B cell (primary cell): ENCODE data around the gene UBALD2. TPM values are rescaled to one million over a fixed set of nuclear protein-coding genes. Genes with fewer than 3 reads are reported as not detected.

Source experiments
- ATAC-seq: fragments of 200-7000 bp; cut with Tn5 transposase; one replicate; pipeline ENCODE4 v1.10.0; 2021; ENCODE audit warnings: low read depth, mild to moderate bottlenecking, moderate number of reproducible peaks, moderate library complexity
- CTCF ChIA-PET: fragments of 350-600 bp; sonication (Branson Sonifier 250); formaldehyde crosslinking; loops from one replicate; lab custom pipeline; 2021; ENCODE audit warnings: antibody characterized with exemption, inconsistent platforms; lab: Charles Lee
- POLR2A ChIA-PET: fragments of 350-600 bp; sonication (Branson Sonifier 250); formaldehyde crosslinking; loops from one replicate; lab custom pipeline; 2021; ENCODE audit warnings: antibody characterized with exemption; lab: Charles Lee
- DNase-seq: peaks from one replicate; pipeline ENCODE4 v3.0.0; 2013
- H2AFZ ChIP-seq: 2 replicates; pipeline ENCODE4 v1.6.1; 2012; ENCODE audit warnings: mild to moderate bottlenecking, low read depth, low read length; ENCODE audit not compliant: insufficient read depth, poor library complexity, severe bottlenecking
- H3K27ac ChIP-seq, 2 donors: 1 replicate in 1 of 2; 2 replicates in 1 of 2; pipeline ENCODE4 v1.5.1; 2012 to 2013; ENCODE audit warnings: low read length in 2 of 2, mild to moderate bottlenecking in 2 of 2, moderate library complexity in 1 of 2
- H3K27me3 ChIP-seq, 4 experiments: fragments of 200-600 bp in 1 of 4; sonication (generic) in 1 of 4; replicated peaks in 1 of 4; 1 replicate in 2 of 4; 2 replicates in 2 of 4; pipeline versions ENCODE4 v1.6.1 to v1.7.0; 2013 to 2016; ENCODE audit warnings: low read length in 3 of 4, mild to moderate bottlenecking in 2 of 4, mixed read lengths in 1 of 4, moderate library complexity in 1 of 4; ENCODE audit not compliant: insufficient read depth in 4 of 4, control insufficient read depth in 3 of 4; ENCODE audit errors: control extremely low read depth in 1 of 4
- H3K36me3 ChIP-seq, 2 experiments: replicated peaks in 1 of 2; 1 replicate in 1 of 2; 2 replicates in 1 of 2; pipeline versions ENCODE4 v1.6.1 to v1.7.1; 2013; ENCODE audit warnings: low read length in 1 of 2; ENCODE audit not compliant: insufficient read depth in 2 of 2, control insufficient read depth in 1 of 2; ENCODE audit errors: control extremely low read depth in 1 of 2, extremely low read depth in 1 of 2
- H3K4me1 ChIP-seq, 2 donors: fragments of 200-600 bp in 1 of 2; sonication (generic) in 1 of 2; 1 replicate in 1 of 2; 2 replicates in 1 of 2; pipeline versions ENCODE4 v1.5.1 to v1.6.1; 2013 to 2017; ENCODE audit warnings: low read length in 2 of 2; ENCODE audit not compliant: control insufficient read depth in 2 of 2, insufficient read depth in 2 of 2
- H3K4me2 ChIP-seq: replicated peaks from 2 replicates; pipeline ENCODE3; 2012; ENCODE audit warnings: mild to moderate bottlenecking, low read depth, low read length; ENCODE audit not compliant: poor library complexity, severe bottlenecking
- H3K4me3 ChIP-seq, 5 experiments: fragments of 200-600 bp in 1 of 5; sonication (generic) in 1 of 5; 1 replicate in 3 of 5; 2 replicates in 2 of 5; pipeline versions ENCODE4 v1.5.1 to v1.7.0; 2011 to 2016; ENCODE audit warnings: low read length in 4 of 5, mild to moderate bottlenecking in 4 of 5, low read depth in 2 of 5, control low read depth in 1 of 5, moderate library complexity in 1 of 5; ENCODE audit not compliant: insufficient read depth in 1 of 5; ENCODE audit errors: control extremely low read depth in 1 of 5, extremely low read depth in 1 of 5
- H3K79me2 ChIP-seq: fragments of 200-600 bp; sonication (generic); one replicate; pipeline ENCODE4 v1.6.0; 2016; ENCODE audit warnings: low read length; ENCODE audit not compliant: control insufficient read depth, insufficient read depth
- H3K9ac ChIP-seq: fragments of 200-600 bp; sonication (generic); 2 replicates; pipeline ENCODE4 v1.6.1; 2017; ENCODE audit warnings: mild to moderate bottlenecking, low read length, moderate library complexity
- H3K9me3 ChIP-seq, 3 donors: one replicate each; pipeline versions ENCODE4 v1.6.1 to v1.7.1; 2013; ENCODE audit warnings: low read length in 2 of 3; ENCODE audit not compliant: control insufficient read depth in 2 of 3, insufficient read depth in 1 of 3; ENCODE audit errors: control extremely low read depth in 1 of 3
- H4K20me1 ChIP-seq: 2 replicates; pipeline ENCODE4 v1.6.0; 2012; ENCODE audit warnings: mild to moderate bottlenecking, low read length; ENCODE audit not compliant: insufficient read depth, control insufficient read depth, poor library complexity, severe bottlenecking
- H3K27ac Mint-ChIP-seq: one replicate; pipeline ENCODE4 v1.8.0; 2021; ENCODE audit warnings: mixed read lengths
- H3K27me3 Mint-ChIP-seq: one replicate; pipeline ENCODE4 v1.8.0; 2021; ENCODE audit warnings: mixed read lengths
- H3K4me1 Mint-ChIP-seq: one replicate; pipeline ENCODE4 v1.8.0; 2021; ENCODE audit warnings: mixed read lengths
- H3K4me3 Mint-ChIP-seq: one replicate; pipeline ENCODE4 v1.8.0; 2021; ENCODE audit warnings: mixed read lengths
- H3K9me3 Mint-ChIP-seq: one replicate; pipeline ENCODE4 v1.8.0; 2022; ENCODE audit warnings: mixed read lengths; ENCODE audit not compliant: insufficient read depth
- EZH2 ChIP-seq: IDR thresholded peaks from 2 replicates; pipeline ENCODE4 v1.6.1; 2012; ENCODE audit warnings: borderline replicate concordance, low read depth, mild to moderate bottlenecking, moderate library complexity, low read length; ENCODE audit not compliant: insufficient read depth, poor library complexity, severe bottlenecking
- WGBS: methylation state at CpG from one replicate; pipeline ENCODE4 v1.1.5; 2013; ENCODE audit warnings: missing lambda C conversion rate; ENCODE audit not compliant: insufficient coverage; 5-methylcytosine and 5-hydroxymethylcytosine counted together
- intact Hi-C: fragments of 100-400 bp; cut with micrococcal nuclease; formaldehyde crosslinking; loops from one replicate; pipeline ENCODE4 v1.10.0; 2022
- polyA plus RNA-seq: library from polyadenylated mRNA; depleted of rRNA; stranded (reverse); fragments of >200 nt; gene quantifications from 2 replicates; pipeline ENCODE4 v1.2.3, GENCODE V29; 2012
- total RNA-seq, 2 donors: library from RNA; stranded (reverse); fragments of 120-200 nt in 1 of 2; gene quantifications; 1 replicate in 1 of 2; 2 replicates in 1 of 2; pipeline versions ENCODE4 v1.2.3 to v1.2.4, GENCODE V29; 2013 to 2022
- TF ChIP-seq, protein P1 (sequence below): fragments of 200-600 bp; IDR thresholded peaks from one replicate; pipeline ENCODE4 v1.8.0; 2022; ENCODE audit warnings: antibody characterized with exemption, mild to moderate bottlenecking

The UBALD2 gene
- total and polyA plus RNA-seq, 2 donors (not counting 1 experiment from before 2014, with no cell fraction given): 78.9 to 155 TPM

DNA sequence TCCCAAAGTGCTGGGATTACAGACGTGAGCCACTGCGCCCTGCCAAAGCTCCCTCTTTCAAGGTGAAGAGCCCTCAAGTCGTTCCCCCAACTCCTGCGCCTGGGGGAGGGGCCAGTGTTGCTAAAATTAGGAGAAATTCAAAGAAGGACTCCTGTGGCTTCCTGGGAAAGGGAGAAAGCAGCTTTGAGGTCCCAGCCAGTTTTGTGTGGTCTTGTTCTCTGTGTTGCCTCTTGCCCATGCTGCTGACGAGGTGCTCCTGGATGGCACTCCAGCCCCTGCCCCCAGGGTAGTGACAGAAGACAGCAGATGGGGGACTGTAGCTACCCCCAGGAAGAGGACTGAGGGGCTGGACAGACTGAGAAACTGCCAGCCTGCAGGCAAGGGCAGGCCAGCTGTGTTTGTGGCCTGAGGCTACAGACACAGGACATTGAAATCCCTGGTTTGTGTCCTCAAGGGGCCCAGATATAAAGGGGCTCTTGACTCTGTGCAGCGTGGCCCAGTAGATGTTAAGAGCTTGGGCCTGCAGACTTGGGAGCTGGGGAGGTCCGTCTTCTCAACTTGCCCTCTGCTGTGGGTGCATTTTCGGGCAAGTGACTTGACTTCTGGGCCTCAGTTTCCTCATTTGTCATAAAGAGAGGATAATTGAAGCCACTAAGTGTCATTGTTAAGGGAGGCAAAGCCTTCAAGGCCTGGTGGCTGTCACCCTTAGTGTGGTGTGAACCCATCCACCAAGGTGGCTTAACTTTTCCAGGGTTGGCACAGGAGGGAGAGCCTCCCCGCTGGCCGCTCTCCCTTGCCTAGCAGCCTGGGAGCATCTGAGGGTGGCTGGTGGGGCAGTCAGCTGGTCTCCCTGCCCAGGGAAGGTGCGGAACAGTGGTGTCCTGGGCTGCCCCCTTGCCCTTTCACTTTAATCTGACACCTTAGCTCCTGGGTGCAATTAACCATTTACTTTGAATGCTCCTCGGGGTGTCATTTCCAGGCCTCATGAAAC lies 4.1 kb downstream of the UBALD2 start:
- CTCF ChIA-PET: interaction anchor here (0.6 to 16.7 kb wide), 6 partner anchors 10 to 146 kb away, joined by 3 to 435 read pairs (median 14); no protein-coding TSS in a partner anchor

More for the DNA sequence above, 4.1 kb downstream of the UBALD2 start:
- no peaks in the 10 kb centered on the region for H3K9me3 Mint-ChIP-seq
- DNase-seq: peak; percentile 42
- H3K4me3 ChIP-seq: no peak overlapping the region
- peaks cover 14% of the 10 kb centered on the region for H4K20me1 ChIP-seq
- H3K36me3 ChIP-seq: peaks cover 2 to 16% of the 10 kb centered on the region in 2 experiments
- H3K9ac ChIP-seq: peak overlapping the region; percentile 49
- H3K4me3 Mint-ChIP-seq: peak overlapping the region; percentile 68
- peaks cover 0 to 5% (median 0%) of the 10 kb centered on the region in 3 donors for H3K9me3 ChIP-seq
- no peaks in the 10 kb centered on the region for H3K27me3 Mint-ChIP-seq
- H3K27me3 ChIP-seq: no peaks in the 10 kb centered on the region
- H3K27ac ChIP-seq: peak overlapping the region; percentile 77 to 94
- TF ChIP-seq EZH2: no peak
- TF ChIP-seq, protein P1, sequence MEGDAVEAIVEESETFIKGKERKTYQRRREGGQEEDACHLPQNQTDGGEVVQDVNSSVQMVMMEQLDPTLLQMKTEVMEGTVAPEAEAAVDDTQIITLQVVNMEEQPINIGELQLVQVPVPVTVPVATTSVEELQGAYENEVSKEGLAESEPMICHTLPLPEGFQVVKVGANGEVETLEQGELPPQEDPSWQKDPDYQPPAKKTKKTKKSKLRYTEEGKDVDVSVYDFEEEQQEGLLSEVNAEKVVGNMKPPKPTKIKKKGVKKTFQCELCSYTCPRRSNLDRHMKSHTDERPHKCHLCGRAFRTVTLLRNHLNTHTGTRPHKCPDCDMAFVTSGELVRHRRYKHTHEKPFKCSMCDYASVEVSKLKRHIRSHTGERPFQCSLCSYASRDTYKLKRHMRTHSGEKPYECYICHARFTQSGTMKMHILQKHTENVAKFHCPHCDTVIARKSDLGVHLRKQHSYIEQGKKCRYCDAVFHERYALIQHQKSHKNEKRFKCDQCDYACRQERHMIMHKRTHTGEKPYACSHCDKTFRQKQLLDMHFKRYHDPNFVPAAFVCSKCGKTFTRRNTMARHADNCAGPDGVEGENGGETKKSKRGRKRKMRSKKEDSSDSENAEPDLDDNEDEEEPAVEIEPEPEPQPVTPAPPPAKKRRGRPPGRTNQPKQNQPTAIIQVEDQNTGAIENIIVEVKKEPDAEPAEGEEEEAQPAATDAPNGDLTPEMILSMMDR: no peak
- intact Hi-C loops: loop anchor here (5.0 to 10.0 kb wide), 3 partner anchors 364 to 1178 kb away; partner anchors contain the start of genes MRPL38 and SUMO2
- peaks cover 76 to 86% of the 10 kb centered on the region in 2 donors for H3K4me1 ChIP-seq
- ATAC-seq: no peak
- 90% methylated on average over 8 of the region's 12 CpGs for WGBS
- H3K79me2 ChIP-seq: peaks cover 40% of the 10 kb centered on the region
- peak overlapping the region; percentile 90 for H3K27ac Mint-ChIP-seq
- no peak overlapping the region for H2AFZ ChIP-seq
- POLR2A ChIA-PET: interaction anchor here (0.7 kb wide), 1 partner anchor 139 kb away, joined by 4 read pairs; no protein-coding TSS in a partner anchor
- H3K4me2 ChIP-seq: peak overlapping the region; percentile 92
- H3K4me1 Mint-ChIP-seq: peaks cover 71% of the 10 kb centered on the region
